ENCODE results near the gene TP53I11.

TP53I11 gene

GRCh38 chr11:44976576-44976975 is 25.9 kb upstream of the TP53I11 start:
- Histone ChIP-seq H3K27ac (ENCODE audit: low read length) (no peak overlapping the region), H3K9ac (ENCODE audit: low read depth, low read length) (no peak overlapping the region), H3K36me3 (ENCODE audit: insufficient read depth, low read depth, low read length) (no peaks in the 10 kb centered on the region), H3K4me1 (ENCODE audit: insufficient read depth, low read length) (peaks cover 20% of the 10 kb centered on the region), H3K27me3 (ENCODE audit: insufficient read depth, low read length) (peaks cover under 1% of the 10 kb centered on the region; the same call in 1 of the 2 replicates), H3K9me3 (ENCODE audit: insufficient read depth, low read depth, low read length) (no peaks in the 10 kb centered on the region), H3K4me3 (ENCODE audit: low read length) (no peak overlapping the region)

- Histone ChIP-seq H3K4me1 (ENCODE audit: insufficient read depth, low read length) (peaks cover 9% of the 10 kb centered on the region), H3K9me3 (ENCODE audit: insufficient read depth, low read depth, low read length) (no peaks in the 10 kb centered on the region), H3K27ac (ENCODE audit: low read length) (no peak overlapping the region), H3K9ac (ENCODE audit: low read depth, low read length) (no peak overlapping the region), H3K4me3 (ENCODE audit: low read length) (no peak overlapping the region), H3K27me3 (ENCODE audit: insufficient read depth, low read length) (peaks cover 4% of the 10 kb centered on the region; the same call in 1 of the 2 replicates), H3K36me3 (ENCODE audit: insufficient read depth, low read depth, low read length) (no peaks in the 10 kb centered on the region)
Observed at GRCh38 chr11:44974402-44975000, 23.8 kb upstream of the TP53I11 start.

GRCh38 chr11:44973632-44974401 is 23.1 kb upstream of the TP53I11 start:
- Histone ChIP-seq H3K9ac (ENCODE audit: low read depth, low read length) (no peak overlapping the region), H3K4me3 (ENCODE audit: low read length) (no peak overlapping the region), H3K36me3 (ENCODE audit: insufficient read depth, low read depth, low read length) (no peaks in the 10 kb centered on the region), H3K27me3 (ENCODE audit: insufficient read depth, low read length) (peaks cover 4% of the 10 kb centered on the region; the same call in 1 of the 2 replicates), H3K4me1 (ENCODE audit: insufficient read depth, low read length) (peaks cover 3% of the 10 kb centered on the region), H3K9me3 (ENCODE audit: insufficient read depth, low read depth, low read length) (no peaks in the 10 kb centered on the region), H3K27ac (ENCODE audit: low read length) (no peak overlapping the region)

GRCh38 chr11:44972746-44973435 is 22.2 kb upstream of the TP53I11 start:
- no peak overlapping the region for H3K9ac ChIP-seq (ENCODE audit: low read depth, low read length)
- no peaks in the 10 kb centered on the region for H3K9me3 ChIP-seq (ENCODE audit: insufficient read depth, low read depth, low read length)
- H3K27ac ChIP-seq (ENCODE audit: low read length): no peak overlapping the region
- H3K4me3 ChIP-seq (ENCODE audit: low read length): no peak overlapping the region
- peaks cover 4% of the 10 kb centered on the region; the same call in 1 of the 2 replicates for H3K27me3 ChIP-seq (ENCODE audit: insufficient read depth, low read length)
- peaks cover 3% of the 10 kb centered on the region; the same call in 1 of the 2 replicates for H3K4me1 ChIP-seq (ENCODE audit: insufficient read depth, low read length)
- H3K36me3 ChIP-seq (ENCODE audit: insufficient read depth, low read depth, low read length): no peaks in the 10 kb centered on the region

GRCh38 chr11:44971185-44971584 is 20.5 kb upstream of the TP53I11 start:
- no peak overlapping the region for H3K27ac ChIP-seq (ENCODE audit: low read length)
- peaks cover 5% of the 10 kb centered on the region; the same call in 1 of the 2 replicates for H3K4me1 ChIP-seq (ENCODE audit: insufficient read depth, low read length)
- H3K9me3 ChIP-seq (ENCODE audit: insufficient read depth, low read depth, low read length): no peaks in the 10 kb centered on the region
- no peak overlapping the region for H3K9ac ChIP-seq (ENCODE audit: low read depth, low read length)
- H3K36me3 ChIP-seq (ENCODE audit: insufficient read depth, low read depth, low read length): no peaks in the 10 kb centered on the region
- no peak overlapping the region for H3K4me3 ChIP-seq (ENCODE audit: low read length)
- peaks cover 4% of the 10 kb centered on the region; the same call in 1 of the 2 replicates for H3K27me3 ChIP-seq (ENCODE audit: insufficient read depth, low read length)

GRCh38 chr11:44970293-44970692 is 19.6 kb upstream of the TP53I11 start:
- H3K4me1 ChIP-seq (ENCODE audit: insufficient read depth, low read length): peaks cover 5% of the 10 kb centered on the region; the same call in 1 of the 2 replicates
- no peaks in the 10 kb centered on the region for H3K36me3 ChIP-seq (ENCODE audit: insufficient read depth, low read depth, low read length)
- H3K9me3 ChIP-seq (ENCODE audit: insufficient read depth, low read depth, low read length): no peaks in the 10 kb centered on the region
- no peak overlapping the region for H3K9ac ChIP-seq (ENCODE audit: low read depth, low read length)
- no peak overlapping the region for H3K4me3 ChIP-seq (ENCODE audit: low read length)
- no peak overlapping the region for H3K27ac ChIP-seq (ENCODE audit: low read length)
- peaks cover 4% of the 10 kb centered on the region; the same call in 1 of the 2 replicates for H3K27me3 ChIP-seq (ENCODE audit: insufficient read depth, low read length)

- Histone ChIP-seq H3K9ac (ENCODE audit: low read depth, low read length) (no peak overlapping the region), H3K27me3 (ENCODE audit: insufficient read depth, low read length) (peaks cover 4% of the 10 kb centered on the region; the same call in 1 of the 2 replicates), H3K36me3 (ENCODE audit: insufficient read depth, low read depth, low read length) (no peaks in the 10 kb centered on the region), H3K9me3 (ENCODE audit: insufficient read depth, low read depth, low read length) (no peaks in the 10 kb centered on the region), H3K4me1 (ENCODE audit: insufficient read depth, low read length) (peaks cover 5% of the 10 kb centered on the region; the same call in 1 of the 2 replicates), H3K4me3 (ENCODE audit: low read length) (no peak overlapping the region), H3K27ac (ENCODE audit: low read length) (no peak overlapping the region)
Observed at GRCh38 chr11:44969651-44970252, 19.1 kb upstream of the TP53I11 start.

GRCh38 chr11:44968510-44968909 is 17.8 kb upstream of the TP53I11 start:
- no peak overlapping the region for H3K27ac ChIP-seq (ENCODE audit: low read length)
- H3K9ac ChIP-seq (ENCODE audit: low read depth, low read length): no peak overlapping the region

GRCh38 chr11:44967930-44968496 is 17.3 kb upstream of the TP53I11 start:
- no peak overlapping the region for H3K4me3 ChIP-seq (ENCODE audit: low read length)
- no peaks in the 10 kb centered on the region for H3K9me3 ChIP-seq (ENCODE audit: insufficient read depth, low read depth, low read length)
- no peak overlapping the region for H3K27ac ChIP-seq (ENCODE audit: low read length)

More at GRCh38 chr11:44968510-44968909, 17.8 kb upstream of the TP53I11 start:
- Histone ChIP-seq H3K36me3 (ENCODE audit: insufficient read depth, low read depth, low read length) (no peaks in the 10 kb centered on the region), H3K27me3 (ENCODE audit: insufficient read depth, low read length) (peaks cover 4% of the 10 kb centered on the region; the same call in 1 of the 2 replicates), H3K4me3 (ENCODE audit: low read length) (no peak overlapping the region), H3K4me1 (ENCODE audit: insufficient read depth, low read length) (peaks cover 8% of the 10 kb centered on the region; the same call in 1 of the 2 replicates), H3K9me3 (ENCODE audit: insufficient read depth, low read depth, low read length) (no peaks in the 10 kb centered on the region)

GRCh38 chr11:44966694-44967093 is 16.0 kb upstream of the TP53I11 start:
- Histone ChIP-seq H3K4me1 (ENCODE audit: insufficient read depth, low read length) (peaks cover 16% of the 10 kb centered on the region; the same call in 1 of the 2 replicates), H3K9me3 (ENCODE audit: insufficient read depth, low read depth, low read length) (no peaks in the 10 kb centered on the region), H3K36me3 (ENCODE audit: insufficient read depth, low read depth, low read length) (no peaks in the 10 kb centered on the region), H3K9ac (ENCODE audit: low read depth, low read length) (no peak overlapping the region), H3K27me3 (ENCODE audit: insufficient read depth, low read length) (peaks cover 4% of the 10 kb centered on the region; the same call in 1 of the 2 replicates), H3K27ac (ENCODE audit: low read length) (no peak overlapping the region), H3K4me3 (ENCODE audit: low read length) (no peak overlapping the region)

More at GRCh38 chr11:44967930-44968496, 17.3 kb upstream of the TP53I11 start:
- Histone ChIP-seq H3K36me3 (ENCODE audit: insufficient read depth, low read depth, low read length) (no peaks in the 10 kb centered on the region), H3K4me1 (ENCODE audit: insufficient read depth, low read length) (peaks cover 8% of the 10 kb centered on the region; the same call in 1 of the 2 replicates), H3K27me3 (ENCODE audit: insufficient read depth, low read length) (peaks cover 4% of the 10 kb centered on the region; the same call in 1 of the 2 replicates), H3K9ac (ENCODE audit: low read depth, low read length) (no peak overlapping the region)
